ENCODE measurements around the gene HOXA5.

The HOXA5 gene

GRCh38 chr7:27147199-27148030 is 3.9 kb upstream of the HOXA5 start, which contains the start of gene HOXA6:
Gene HOXA6, minus strand, starts transcription at chr7:27147774. Its CDS starts 25 bp downstream, at chr7:27147749.
- DNase-seq: no peak

DNA sequence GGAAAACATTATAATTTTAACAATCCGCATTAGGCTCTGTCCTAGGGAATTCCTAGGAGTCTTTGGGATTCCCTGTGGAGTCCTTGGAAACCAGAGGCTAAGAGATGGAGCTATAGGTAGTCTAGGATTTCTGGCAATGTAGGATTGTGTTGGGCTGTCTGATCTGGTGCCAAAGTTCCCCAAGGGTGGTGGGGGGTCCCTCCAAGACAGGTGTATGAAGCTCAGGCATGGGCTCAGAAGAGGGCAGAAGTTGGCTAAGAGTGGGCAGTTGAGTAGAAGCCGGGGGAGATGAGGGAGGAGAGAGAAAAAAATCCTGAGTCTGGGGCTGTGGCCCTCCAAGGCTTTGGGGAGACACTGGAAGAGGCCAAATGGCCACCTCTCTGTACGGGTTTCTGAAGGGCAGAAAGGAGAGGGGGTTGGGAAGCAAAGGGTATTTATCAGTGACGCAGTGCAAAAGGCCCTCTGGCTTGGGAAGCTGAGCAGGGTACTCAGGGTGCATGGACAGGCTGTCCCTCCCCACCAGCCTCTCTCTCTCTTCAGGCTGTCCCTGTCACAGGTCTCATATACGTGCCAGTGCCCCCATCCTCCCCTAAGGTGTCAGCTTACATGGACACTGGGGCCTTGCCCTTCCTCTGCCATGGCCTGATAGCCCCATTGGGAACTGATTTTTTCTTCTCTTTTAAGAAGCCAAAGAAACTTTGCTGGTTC is 3.2 kb upstream of the HOXA5 start:
- DNase-seq: no peak

GRCh38 chr7:27145914-27146412 is 2.5 kb upstream of the HOXA5 start:
- DNase-seq: no peak

DNA sequence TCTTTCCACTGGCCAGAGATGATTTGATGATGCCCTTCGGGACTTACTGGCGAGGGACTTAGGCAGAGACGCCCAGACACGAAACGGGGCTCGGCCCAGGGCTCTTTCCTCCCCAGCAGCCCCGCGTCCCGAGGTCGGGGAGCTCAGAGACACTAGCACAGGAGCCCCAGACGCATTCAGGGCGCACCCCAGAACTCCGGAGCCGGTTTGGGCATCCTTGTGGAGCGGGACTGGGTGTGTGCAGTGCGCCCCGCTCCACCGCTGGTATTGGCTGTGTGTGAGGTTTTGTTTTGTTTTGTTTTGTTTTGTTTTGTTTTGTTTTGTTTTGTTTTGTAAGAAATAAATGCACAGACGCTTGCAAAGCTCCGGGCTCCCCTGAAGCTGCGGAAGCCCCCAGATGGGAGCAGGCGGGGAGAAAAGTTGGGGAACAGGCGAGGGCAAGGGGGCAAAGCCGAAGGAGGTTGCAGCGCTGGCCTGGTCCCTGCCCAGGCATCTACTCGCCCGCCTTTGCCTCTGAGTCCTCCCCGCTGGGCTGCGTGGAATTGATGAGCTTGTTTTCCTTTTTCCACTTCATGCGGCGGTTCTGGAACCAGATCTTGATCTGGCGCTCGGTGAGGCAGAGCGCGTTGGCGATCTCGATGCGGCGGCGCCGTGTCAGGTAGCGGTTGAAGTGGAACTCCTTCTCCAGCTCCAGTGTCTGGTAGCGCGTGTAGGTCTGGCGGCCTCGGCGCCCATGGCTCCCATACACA is 1.9 kb upstream of the HOXA5 start:
- no peak for DNase-seq

- DNase-seq: no peak
Measured at GRCh38 chr7:27144781-27145164, 1.3 kb upstream of the HOXA5 start.

DNA sequence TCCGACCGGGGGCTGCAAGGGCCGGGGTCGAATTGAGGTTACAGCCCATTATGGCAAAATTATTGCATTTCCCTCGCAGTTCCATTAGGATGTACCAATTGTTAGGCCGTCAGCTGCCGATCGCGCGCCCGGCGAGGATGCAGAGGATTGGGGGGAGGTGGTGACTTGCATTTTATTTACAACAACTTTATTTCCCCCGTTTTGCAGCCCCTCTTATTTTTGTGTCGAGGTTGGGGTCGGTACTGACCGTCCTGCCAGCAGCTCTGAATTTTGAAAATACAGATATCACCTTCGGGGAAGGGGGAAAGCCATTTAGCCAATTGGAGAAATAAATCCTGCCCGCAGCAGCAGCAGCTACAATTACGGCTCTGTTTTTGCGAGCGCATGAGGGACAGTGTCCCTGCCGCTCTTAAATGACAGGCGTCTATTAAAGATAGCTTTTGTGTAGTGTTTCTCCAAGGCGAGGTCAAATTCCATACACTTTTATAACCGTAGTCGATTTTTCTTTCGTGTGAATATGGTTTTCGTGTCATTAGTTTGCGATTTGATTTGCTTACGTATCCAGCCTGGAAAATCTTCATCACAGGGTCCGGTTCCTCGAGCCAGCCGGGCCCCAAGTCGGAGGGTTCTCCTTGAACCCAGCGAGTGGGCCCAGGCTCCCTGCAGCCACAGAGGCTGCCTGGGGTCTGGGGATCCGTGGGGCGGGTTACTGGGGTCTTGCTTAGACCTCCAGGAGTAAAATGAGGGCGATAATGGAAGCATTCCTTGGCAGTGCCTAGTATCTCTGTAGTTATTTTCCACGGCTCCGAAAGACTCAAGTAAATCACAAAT is 684 bp upstream of the HOXA5 start:
- no peak for DNase-seq

- DNase-seq: no peak
Measured at GRCh38 chr7:27142580-27143022, 880 bp downstream of the HOXA5 start.

GRCh38 chr7:27141923-27142579 is 1.4 kb downstream of the HOXA5 start:
- no peak for DNase-seq

GRCh38 chr7:27141137-27141922 is 2.2 kb downstream of the HOXA5 start:
- DNase-seq: no peak

DNA sequence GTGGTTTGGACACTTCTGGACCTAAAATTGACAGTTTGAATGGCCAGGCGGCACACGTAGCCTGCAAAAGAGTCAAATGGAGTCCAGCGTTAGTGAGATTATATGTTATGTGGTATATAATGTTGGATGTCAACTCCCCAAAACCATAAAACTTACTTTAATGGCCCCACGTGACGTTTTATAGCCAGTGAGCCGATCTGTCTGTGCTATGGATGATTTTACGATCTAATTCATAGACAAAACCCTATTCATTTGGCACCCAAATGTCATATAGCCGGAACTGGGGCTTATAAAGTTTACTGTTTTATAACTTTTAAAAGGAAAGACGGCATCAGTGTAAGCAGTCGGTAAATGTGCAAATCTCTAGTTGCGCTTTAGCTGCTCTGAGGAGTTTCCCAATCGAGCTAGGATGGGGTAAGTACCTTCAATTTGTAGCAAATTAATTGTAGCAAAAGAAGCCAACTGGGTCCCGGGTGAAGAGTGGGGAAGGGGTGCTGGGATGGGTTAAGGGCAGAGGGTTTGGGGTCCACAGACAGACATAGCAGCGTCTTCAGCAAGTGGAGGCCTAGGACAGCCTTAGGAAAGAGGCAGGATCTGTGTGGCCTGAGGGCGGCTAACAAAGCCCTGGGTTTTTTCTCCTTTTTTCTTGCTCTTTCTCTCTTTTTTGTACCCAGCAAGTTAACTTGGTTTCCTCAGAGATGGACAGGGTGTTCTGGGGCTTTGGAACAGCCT is 3.2 kb downstream of the HOXA5 start:
- DNase-seq: no peak

DNA sequence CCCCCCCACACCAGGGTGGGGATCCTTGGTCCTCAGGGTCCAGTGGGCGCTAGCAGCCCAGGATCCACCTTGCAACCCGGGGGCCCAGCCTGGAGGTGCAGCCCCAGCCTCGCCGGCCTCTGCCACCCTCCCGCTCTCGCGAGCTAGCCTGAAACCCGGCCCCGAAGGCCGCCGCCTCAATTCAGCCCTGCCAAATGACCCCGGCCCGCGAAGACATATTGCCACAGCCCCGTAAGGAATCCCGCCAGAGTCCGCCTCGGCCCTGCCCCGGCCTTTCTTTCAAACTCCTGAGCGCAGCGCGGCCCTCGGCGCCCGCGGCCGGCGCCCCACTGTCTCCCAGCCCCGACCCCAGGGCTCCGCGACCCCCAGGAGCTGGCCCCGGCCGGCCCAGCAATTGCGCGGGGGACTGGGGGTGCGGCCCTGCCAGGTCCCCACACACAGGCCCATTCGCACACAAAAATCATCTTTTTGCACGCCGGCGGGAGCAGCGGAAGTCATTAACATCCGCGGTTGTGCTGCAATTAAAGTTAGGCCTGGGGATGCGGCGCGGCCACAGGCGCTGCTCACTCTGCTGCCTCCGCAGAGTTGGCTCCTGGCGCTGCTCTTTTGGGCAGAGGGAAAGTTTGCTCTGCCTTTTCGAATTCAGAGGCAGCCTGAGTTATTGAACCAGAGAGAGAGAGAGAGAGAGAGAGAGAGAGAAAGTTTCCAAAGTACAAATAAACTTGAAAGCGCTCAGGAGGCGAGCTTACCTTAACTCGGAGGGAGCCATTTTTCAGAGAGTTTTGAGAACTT is 4.0 kb downstream of the HOXA5 start:
- no peak for DNase-seq

- DNase-seq: no peak
Measured at GRCh38 chr7:27138985-27139333, 4.5 kb downstream of the HOXA5 start.

DNA sequence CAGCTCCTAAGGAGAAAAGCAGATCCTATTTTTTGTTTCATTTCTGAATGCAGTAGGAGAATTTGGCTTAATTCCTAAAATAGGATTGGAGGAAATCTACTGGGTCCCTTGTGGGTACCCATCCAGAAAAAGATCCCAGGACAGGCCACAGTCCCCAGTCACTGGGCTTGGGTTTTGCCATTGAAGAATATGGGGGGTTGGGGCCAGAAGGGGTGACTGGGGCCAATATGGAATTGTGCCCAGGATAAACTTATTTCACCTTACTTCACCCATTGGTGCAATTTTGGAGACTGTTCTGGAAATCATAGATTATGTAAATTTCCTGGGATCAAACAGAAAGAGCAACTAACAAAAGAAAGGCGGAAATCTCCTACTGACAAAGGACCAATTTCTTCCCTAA is 5.0 kb downstream of the HOXA5 start:
- no peak for DNase-seq

DNA sequence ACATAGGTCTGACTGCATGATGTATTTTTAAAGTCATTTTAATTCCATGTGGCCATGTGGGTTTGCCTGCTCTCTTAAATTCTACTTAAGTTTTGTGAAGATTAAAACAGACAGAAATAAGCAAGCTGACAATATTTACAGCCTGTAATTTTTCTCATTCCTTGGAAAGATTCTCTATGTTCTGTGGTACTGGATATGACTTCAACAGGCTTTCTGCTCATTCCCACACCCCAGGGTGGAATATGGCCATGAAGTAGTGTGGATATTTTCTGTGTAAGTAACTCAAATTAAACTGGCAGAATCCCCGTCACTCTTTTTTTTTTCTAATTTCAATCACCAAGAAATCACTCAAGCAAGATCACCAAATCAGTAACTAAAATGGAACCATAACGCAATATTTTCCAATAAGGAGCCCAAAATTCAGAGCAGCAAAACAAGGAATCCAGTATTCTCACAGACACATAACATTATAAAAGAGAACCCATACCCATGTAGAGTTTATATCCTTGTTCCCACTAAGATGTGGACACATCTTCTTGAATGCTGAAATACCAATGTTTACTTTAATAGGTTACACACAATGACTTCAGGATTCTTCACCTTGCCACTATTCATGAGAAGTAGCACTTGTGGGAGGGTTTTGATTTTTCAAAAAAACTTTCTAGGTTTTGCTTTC is 5.7 kb downstream of the HOXA5 start:
- DNase-seq: no peak

- DNase-seq: peak; percentile 65
Measured at GRCh38 chr7:27134392-27134791, 9.1 kb downstream of the HOXA5 start.

DNA sequence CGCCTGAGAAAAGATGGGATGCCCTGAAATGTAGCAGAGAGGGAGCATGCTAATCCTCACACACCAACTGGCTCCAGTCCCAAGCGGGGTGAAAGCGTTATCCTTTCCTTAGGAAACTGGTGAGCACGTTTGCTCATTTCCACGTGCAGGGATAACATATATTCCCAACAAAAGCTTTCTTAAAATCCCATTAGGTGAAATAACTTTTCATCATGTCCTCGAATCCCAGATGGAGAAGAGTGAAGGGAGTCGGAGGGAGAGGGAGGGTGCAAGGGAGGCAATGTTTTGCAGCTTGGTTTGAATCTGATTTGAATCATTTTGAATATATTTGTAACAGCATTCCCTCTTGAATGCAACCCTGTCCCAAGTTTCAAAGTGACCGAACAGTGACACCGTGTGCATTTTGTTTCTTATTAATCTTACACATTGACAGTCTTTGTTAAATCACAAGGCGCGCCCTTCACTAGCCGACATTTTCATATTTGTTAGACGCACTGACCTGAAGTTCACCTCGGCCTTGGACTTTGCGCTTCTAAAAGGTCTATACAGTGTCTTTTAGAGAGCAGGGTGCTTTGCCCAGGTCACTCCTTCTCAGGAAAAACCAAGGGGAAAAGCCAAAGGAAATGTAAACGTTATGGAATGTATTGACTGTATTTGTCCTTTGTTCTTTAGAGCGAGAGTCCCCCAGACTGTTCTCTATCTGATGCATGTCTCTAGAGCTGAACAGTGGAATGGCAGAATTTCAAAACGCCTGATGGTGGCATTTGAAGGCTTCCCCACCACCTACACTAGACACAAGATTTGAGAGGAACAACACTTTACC is 9.9 kb downstream of the HOXA5 start:
- no peak for DNase-seq

DNA sequence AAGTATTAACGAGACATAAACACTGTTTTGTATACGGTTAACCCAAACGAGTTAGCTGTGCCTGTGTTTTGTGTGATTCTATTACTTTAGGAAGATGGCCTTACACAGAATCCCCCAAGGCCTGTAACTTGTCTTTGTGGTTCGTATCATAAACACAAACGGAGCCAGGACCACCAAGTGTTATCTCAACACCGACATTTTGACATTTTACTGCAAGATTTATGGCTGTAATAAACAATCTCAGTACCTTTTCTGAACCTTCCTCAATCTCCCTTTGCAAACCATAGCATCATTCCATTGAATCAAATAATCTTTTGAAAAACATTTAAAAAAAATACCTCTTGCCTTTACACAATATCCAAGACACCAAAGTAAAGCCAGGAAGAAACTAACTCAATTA is 10.5 kb downstream of the HOXA5 start:
- no peak for DNase-seq

DNA sequence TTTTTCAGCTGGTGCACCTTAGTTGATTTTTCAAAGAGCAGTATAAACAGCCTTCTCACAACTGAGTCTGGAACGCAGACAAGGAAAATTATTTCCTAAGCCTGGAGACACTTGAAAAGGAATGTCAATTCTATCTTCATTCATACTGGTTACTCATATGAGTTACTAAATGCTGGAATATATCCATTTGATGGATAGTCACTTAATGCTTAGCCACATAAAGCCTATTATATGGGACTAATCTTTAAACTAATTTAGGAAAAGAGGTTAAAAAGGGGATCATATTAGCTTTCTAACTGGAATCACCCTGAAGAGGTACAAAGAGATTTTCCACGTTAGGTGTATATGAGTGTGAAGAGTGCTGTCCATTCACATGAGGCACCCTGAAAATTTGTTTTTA is 11.3 kb downstream of the HOXA5 start:
- DNase-seq: no peak

Data from MV-4-11 (cell line).